HG02981 (cell line): ENCODE results near the gene SLC39A11.
"Not testable (repeated sequence)": the region's sequence is repeated elsewhere in the genome, so short reads cannot be mapped to it uniquely, and the experiment has no call there.

ENCODE experiments used
- ATAC-seq: cut with Tn5 transposase; IDR thresholded peaks from one replicate; pipeline ENCODE4 v1.9.1; 2021; ENCODE audit warnings: mild to moderate bottlenecking, moderate library complexity; ENCODE audit not compliant: unreplicated experiment

Gene SLC39A11

DNA sequence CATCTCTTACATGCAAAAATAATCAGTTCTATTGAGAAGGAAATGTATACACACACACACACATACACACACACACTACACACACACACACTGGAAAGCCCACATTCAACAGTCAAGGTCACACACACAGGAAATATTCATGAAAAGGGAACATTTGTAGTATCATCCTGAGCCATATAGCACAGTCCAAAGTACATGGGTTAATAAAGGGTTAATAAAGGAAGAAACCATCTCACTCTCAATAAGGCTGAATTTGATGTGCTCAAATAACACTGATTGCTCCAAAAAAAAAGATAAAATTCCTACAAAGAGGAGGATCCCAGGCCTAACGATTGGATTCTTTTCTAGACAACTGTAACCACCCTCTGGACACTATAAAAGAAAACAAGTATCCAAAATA, 164.7 kb downstream of the SLC39A11 start:
- no peak for ATAC-seq

GRCh38 chr17:72927146-72927545, 165.3 kb downstream of the SLC39A11 start:
- ATAC-seq = no peak

DNA sequence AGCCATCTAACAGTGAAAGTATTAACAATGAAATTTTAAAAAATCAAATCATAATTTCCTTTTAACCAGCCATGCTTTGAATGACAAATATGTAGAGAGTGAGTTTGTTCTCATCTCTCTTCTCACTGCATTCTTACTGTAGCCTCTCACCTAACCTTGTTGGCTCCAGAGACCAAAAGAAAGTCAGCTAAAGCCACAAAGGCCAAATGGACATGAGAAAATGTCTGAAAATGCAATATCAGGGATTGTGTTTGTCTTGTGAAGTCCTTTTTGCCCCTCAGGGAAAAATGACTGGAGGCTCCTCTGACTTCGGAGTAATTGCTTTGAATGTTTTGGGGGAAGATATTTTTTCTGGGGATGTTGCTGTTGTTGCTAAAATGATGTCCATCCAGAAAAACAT, 166.3 kb downstream of the SLC39A11 start:
- no peak for ATAC-seq

- no peak for ATAC-seq
Observed at GRCh38 chr17:72924196-72924595, 168.3 kb downstream of the SLC39A11 start.

GRCh38 chr17:72922219-72922618, 170.3 kb downstream of the SLC39A11 start:
- ATAC-seq = no peak

GRCh38 chr17:72921347-72922054, 171.0 kb downstream of the SLC39A11 start:
- ATAC-seq = no peak

GRCh38 chr17:72920513-72920912, 172.0 kb downstream of the SLC39A11 start:
- ATAC-seq = no peak

DNA sequence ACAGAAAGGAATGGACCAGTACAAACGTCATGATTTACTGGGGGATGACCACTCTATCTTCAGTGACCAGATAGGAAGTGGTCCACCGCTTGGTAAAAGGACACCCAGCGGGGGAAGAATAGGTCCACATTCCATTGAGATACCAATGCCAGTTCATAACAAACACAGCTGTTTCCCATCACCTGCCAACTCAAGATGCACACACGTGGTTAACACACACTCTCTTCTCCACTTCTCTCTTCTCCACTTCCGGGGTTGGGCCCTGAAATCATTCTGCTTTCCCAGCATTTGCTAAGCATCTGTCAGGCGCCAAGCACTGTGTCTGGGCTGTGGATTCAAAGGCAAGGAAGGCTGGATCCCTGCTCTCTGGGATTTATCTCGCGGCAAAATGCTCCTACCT, 175.5 kb downstream of the SLC39A11 start:
- no peak for ATAC-seq

GRCh38 chr17:72915625-72916081, 176.8 kb downstream of the SLC39A11 start:
- ATAC-seq = no peak

DNA sequence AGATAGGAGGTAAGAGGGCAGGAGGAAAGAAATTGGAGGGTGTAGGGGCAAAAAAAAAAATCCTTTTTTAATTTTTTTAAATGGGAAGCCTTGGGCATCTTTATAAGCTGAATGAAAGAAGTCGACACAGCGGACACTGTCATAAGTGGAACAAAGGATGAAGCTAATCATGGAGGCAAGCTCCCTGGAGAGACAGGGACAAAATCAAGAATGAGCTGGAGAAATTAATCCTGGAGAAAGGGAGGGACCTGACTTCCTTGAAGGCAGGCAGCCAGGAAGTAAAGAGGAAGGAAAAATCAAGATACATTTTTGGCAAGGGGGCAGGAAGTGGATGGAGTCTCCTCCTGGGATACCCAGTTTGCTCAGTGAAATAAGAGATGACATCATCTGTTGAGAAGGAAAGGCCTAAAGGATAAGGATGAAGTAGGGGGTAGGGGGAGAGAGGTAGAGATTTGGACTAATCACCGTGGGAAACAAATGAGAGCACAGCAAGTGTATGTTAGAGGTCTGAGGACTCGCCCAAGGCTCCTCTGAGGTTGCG, 179.3 kb downstream of the SLC39A11 start:
- no peak for ATAC-seq

DNA sequence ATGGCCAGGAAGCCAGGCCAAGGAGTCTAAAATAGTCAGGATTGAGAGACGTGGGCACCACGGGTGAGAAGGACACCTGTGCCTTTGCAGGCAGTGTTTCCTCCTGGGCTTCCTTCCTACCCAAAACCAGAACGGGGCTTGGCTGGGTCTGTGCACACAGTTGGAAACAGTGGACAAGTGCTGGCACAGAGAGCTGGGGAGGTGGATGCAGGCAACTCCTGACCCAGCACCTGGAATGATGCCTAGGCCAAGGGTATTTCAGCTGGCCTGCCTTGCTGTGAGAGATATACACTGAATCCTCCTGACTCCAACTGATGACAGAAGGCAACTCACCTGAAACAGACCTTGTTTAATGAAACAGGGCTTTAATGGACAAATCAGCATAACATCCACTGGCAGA, 186.2 kb downstream of the SLC39A11 start:
- no peak for ATAC-seq

- ATAC-seq = no peak
Observed at GRCh38 chr17:72903522-72903921, 189.0 kb downstream of the SLC39A11 start.

DNA sequence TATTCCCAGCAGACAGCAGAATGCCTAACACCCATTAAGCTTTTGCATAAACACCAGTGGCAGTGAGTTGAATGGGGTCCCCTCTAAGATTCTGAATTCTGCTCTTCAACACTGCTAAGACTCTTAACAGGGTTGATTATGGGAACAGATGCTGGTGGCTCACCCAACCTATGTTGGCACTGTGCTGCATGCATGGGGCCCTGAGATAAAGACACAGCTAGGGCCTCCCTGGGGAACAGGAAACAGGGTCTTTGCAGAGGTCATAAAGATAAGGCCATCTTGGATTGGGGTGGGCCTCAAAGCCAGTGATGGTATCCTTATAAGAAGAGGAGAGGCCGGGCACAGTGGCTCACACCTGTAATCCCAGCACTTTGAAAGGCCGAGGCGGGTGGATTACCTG, 190.8 kb downstream of the SLC39A11 start:
- no peak for ATAC-seq

DNA sequence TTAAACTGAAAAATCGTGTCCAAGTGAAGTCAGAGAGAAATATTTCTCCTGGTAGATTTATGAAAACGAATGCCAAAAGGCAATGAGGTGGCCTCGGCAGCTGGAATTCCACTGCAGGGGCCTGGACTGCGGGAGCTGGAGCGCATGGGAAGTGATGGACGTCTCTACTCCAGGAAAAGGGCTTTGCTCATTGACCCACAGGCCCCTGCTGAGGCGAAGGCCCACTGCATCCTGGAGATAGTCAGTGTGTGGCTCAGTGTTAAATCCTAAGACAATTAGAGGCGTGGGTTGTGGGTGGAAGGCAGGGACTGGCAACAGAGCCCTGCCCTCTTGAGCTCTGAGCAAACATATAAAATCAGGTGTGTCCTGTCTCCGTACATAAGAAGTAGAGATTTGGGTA, 191.4 kb downstream of the SLC39A11 start:
- ATAC-seq = no peak

GRCh38 chr17:72900654-72900971, 191.9 kb downstream of the SLC39A11 start:
- ATAC-seq = no peak

GRCh38 chr17:72898725-72899124, 193.8 kb downstream of the SLC39A11 start:
- no peak for ATAC-seq

DNA sequence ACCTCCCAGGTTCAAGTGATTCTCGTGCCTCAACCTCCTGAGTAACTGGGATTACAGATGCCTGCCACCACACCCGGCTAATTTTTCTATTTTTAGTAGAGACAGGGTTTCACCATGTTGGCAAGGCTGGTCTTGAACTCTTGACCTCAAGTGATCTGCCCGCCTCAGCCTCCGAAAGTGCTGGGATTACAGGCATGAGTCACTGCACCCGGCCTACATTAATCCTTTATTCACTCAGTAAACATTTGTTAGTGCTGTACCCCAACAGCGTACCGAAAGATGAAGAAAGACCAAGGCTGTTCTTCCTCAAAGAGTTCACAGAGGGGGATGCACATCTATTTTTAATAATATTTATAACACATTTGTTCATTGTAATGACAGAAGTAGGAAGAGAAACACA, 196.2 kb downstream of the SLC39A11 start:
- ATAC-seq = not testable (repeated sequence)

DNA sequence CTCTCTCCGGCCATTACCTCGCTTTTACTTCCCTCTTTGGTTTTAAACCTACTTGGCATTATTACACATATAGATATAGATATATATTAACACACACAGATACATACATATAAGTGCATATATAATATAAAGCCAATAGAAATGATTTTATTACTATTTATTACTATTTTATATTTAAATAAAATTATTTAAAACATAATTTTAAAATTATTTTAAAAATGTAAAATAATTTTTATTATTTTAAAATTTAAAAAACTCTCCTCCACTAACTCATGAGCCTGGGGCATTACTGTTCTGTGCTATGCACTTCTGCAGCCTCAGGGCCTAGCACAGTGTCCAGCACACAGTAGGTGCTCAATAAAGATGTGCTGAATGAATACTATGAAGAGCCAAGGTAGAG, 200.9 kb downstream of the SLC39A11 start:
- ATAC-seq = no peak

DNA sequence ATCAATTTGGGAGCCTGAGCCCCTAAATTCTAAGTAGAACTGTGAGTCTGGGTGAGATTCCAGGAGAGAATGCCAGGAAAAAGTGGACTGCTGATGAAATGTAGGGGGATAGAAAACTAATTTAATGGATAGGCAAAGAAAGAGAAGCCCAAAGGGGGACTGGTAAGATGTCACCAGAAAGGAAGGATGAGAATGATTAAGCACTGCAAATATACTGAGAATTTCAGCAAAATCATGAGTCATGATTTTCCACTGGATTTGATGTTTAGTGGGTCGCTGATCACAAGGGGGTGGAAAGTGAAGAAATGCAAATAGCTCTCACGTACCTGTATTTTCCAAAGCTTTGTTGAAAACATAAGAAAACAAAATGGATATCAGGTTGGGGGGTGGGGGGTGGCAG, 201.8 kb downstream of the SLC39A11 start:
- ATAC-seq = no peak

GRCh38 chr17:72887917-72888316, 204.6 kb downstream of the SLC39A11 start:
- ATAC-seq = no peak

GRCh38 chr17:72887322-72887721, 205.2 kb downstream of the SLC39A11 start:
- no peak for ATAC-seq

DNA sequence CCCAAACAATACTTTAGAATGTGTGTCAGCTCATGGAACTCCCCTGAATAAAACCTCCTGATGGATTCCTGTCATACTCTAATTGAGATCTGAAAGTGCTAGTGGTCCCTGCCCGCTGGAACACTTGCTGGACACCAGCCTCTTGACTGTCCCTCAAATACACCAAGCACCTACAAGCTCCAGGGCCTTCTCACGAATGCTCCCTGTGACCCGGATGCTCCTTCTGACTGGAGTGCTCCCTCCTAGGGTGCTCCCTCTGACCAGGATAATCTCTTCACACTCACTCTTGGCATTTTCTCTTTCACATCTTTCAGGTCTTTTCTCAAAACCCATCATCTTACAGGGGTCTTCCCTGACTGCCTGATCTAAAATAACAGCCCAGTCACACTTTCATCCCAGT, 205.9 kb downstream of the SLC39A11 start:
- ATAC-seq = no peak

DNA sequence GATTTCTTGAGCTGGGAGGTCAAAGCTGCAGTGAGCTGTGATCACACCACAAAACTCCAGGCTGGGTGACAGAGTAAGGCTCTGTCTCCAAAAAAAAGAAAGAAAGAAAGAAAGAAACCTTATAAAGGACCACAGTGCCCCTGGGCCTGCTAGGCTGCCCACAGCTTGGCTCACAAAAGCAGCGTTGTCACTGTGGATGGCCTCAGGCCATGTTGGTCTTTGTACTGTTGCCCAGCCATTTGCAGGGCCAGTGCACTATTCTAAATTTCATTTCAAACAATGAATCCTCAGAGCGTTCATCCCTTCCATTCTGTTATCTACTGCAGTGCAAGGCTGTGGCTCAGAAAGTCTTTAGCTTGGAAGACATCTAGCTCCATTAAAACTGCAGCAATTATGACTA, 208.4 kb downstream of the SLC39A11 start:
- ATAC-seq = no peak
